Hepatocyte (in vitro differentiated cells): Measurements from ENCODE around the gene STT3B. TPM values are rescaled to one million over a fixed set of nuclear protein-coding genes. Genes with fewer than 3 reads are reported as not detected.

ENCODE experiments used
- DNase-seq: peaks from one replicate; pipeline ENCODE4 v3.0.0-alpha.2; 2016; ENCODE audit warnings: low spot score
- H2AFZ ChIP-seq: fragments of 200-600 bp; sonication (generic); 2 replicates; pipeline ENCODE4 v1.6.0; 2016; ENCODE audit warnings: antibody characterized with exemption, mild to moderate bottlenecking
- H3K27ac ChIP-seq: fragments of 200-600 bp; sonication (generic); 2 replicates; pipeline ENCODE4 v1.5.1; 2016; ENCODE audit warnings: mild to moderate bottlenecking
- H3K27me3 ChIP-seq: fragments of 200-600 bp; sonication (generic); 2 replicates; pipeline ENCODE4 v1.6.1; 2016
- H3K36me3 ChIP-seq: fragments of 200-600 bp; sonication (generic); replicated peaks from 2 replicates; pipeline ENCODE4 v1.5.1; 2016; ENCODE audit warnings: low read depth; ENCODE audit not compliant: insufficient read depth
- H3K4me1 ChIP-seq: fragments of 200-600 bp; sonication (generic); 2 replicates; pipeline ENCODE4 v1.5.1; 2016; ENCODE audit warnings: mild to moderate bottlenecking, moderate library complexity; ENCODE audit not compliant: insufficient read depth
- H3K4me2 ChIP-seq: fragments of 200-600 bp; sonication (generic); 2 replicates; pipeline ENCODE4 v1.6.0; 2016
- H3K4me3 ChIP-seq: fragments of 200-600 bp; sonication (generic); 2 replicates; pipeline ENCODE4 v1.5.1; 2016; ENCODE audit warnings: mild to moderate bottlenecking
- H3K79me2 ChIP-seq: fragments of 200-600 bp; sonication (generic); 2 replicates; pipeline ENCODE4 v1.6.0; 2017; ENCODE audit warnings: mild to moderate bottlenecking
- H3K9me2 ChIP-seq: fragments of 200-600 bp; sonication (generic); replicated peaks from 2 replicates; pipeline ENCODE4 v1.6.0; 2017; ENCODE audit warnings: mild to moderate bottlenecking; ENCODE audit not compliant: insufficient read depth
- H3K9me3 ChIP-seq: fragments of 200-600 bp; sonication (generic); 2 replicates; pipeline ENCODE4 v1.5.1; 2016; ENCODE audit warnings: low read depth, mild to moderate bottlenecking
- H4K20me1 ChIP-seq: fragments of 200-600 bp; sonication (generic); 2 replicates; pipeline ENCODE4 v1.6.0; 2016; ENCODE audit warnings: mild to moderate bottlenecking; ENCODE audit not compliant: insufficient read depth, poor library complexity, severe bottlenecking
- EZH2 ChIP-seq: fragments of 200-600 bp; sonication (generic); IDR thresholded peaks from 2 replicates; pipeline ENCODE4 v1.6.1; 2016; ENCODE audit warnings: antibody characterized with exemption, mild to moderate bottlenecking, borderline replicate concordance
- EZH2phosphoT487 ChIP-seq: fragments of 200-600 bp; sonication (generic); IDR thresholded peaks from one replicate; pipeline ENCODE4 v1.6.1; 2018; ENCODE audit warnings: antibody characterized with exemption, mild to moderate bottlenecking, low read depth, moderate library complexity; ENCODE audit not compliant: unreplicated experiment, severe bottlenecking
- WGBS: methylation state at CpG from one replicate; pipeline ENCODE4 v1.1.6; 2016; ENCODE audit warnings: low lambda C conversion rate; ENCODE audit errors: missing lambda C conversion rate; 5-methylcytosine and 5-hydroxymethylcytosine counted together
- polyA plus RNA-seq: library from polyadenylated mRNA; unstranded; fragments of >200 nt; fragmentation: Nextera tagmentation; extraction: Ambion mirVana; gene quantifications from 2 replicates; pipeline ENCODE4 v1.2.1, GENCODE V29; 2016
- total RNA-seq: library from RNA; depleted of rRNA; stranded (reverse); fragments of >200 nt; gene quantifications from 2 replicates; pipeline ENCODE4 v1.2.3, GENCODE V29; 2014
- TF ChIP-seq, protein P1 (sequence below): fragments of 200-600 bp; sonication (generic); IDR thresholded peaks from 2 replicates; pipeline ENCODE4 v1.5.1; 2016; ENCODE audit warnings: antibody characterized with exemption, mild to moderate bottlenecking; ENCODE audit not compliant: poor library complexity

Gene STT3B
- total and polyA plus RNA-seq, 2 experiments from 2014 or later: 101 to 253 TPM

DNA sequence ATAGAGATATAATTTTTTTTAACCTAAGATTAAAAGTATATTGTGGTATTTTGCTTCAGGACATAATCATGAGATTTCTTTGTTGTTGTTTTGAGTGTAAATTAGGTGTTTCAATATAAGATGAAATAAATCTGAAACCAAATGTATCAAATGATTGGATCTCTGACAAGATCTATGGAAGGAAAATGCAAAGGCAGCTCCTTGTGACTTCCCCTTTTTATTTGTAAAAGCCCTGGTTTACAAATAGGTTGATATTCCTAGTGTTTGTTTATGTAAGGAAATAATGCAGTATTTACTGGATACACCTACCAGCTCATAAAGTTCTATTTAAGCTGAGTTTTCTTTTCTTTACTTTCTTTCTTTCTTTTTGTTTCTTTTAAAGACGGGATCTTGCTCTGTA is 35.9 kb downstream of the STT3B start:
- no peaks in the 10 kb centered on the region for H3K9me2 ChIP-seq
- WGBS: 92% methylated on average over 1 of the region's 1 CpG
- no peak for TF ChIP-seq EZH2phosphoT487
- no peak for TF ChIP-seq EZH2
- TF ChIP-seq, protein P1, sequence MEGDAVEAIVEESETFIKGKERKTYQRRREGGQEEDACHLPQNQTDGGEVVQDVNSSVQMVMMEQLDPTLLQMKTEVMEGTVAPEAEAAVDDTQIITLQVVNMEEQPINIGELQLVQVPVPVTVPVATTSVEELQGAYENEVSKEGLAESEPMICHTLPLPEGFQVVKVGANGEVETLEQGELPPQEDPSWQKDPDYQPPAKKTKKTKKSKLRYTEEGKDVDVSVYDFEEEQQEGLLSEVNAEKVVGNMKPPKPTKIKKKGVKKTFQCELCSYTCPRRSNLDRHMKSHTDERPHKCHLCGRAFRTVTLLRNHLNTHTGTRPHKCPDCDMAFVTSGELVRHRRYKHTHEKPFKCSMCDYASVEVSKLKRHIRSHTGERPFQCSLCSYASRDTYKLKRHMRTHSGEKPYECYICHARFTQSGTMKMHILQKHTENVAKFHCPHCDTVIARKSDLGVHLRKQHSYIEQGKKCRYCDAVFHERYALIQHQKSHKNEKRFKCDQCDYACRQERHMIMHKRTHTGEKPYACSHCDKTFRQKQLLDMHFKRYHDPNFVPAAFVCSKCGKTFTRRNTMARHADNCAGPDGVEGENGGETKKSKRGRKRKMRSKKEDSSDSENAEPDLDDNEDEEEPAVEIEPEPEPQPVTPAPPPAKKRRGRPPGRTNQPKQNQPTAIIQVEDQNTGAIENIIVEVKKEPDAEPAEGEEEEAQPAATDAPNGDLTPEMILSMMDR: no peak
- H3K27ac ChIP-seq: no peak overlapping the region
- no peaks in the 10 kb centered on the region for H3K36me3 ChIP-seq
- no peaks in the 10 kb centered on the region for H3K27me3 ChIP-seq
- H4K20me1 ChIP-seq: peaks cover 93% of the 10 kb centered on the region
- H3K4me2 ChIP-seq: no peak overlapping the region
- no peaks in the 10 kb centered on the region for H3K9me3 ChIP-seq
- H3K4me3 ChIP-seq: no peak overlapping the region
- no peaks in the 10 kb centered on the region for H3K4me1 ChIP-seq
- no peak overlapping the region for H2AFZ ChIP-seq
- H3K79me2 ChIP-seq: peaks cover 98% of the 10 kb centered on the region
- DNase-seq: no peak

DNA sequence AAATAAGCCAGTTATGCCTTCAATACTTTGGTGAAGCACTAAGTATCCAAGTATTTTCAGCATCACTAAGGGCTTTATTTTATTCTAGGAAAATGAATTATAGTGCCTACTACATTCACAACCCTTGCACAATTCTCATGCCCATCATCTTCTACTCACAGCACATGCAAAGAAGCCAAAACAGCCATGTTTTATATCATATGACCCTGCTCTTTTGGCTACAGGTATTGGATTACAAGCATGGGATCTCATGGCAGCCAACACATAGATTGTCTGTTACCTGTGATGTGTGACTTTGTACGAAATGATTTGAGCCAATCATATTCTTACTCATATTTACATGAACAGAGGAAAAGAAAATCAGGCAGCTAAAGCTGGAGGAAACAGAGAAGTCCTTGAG is 38.6 kb downstream of the STT3B start:
- Histone ChIP-seq H3K27me3 (no peaks in the 10 kb centered on the region), H3K4me2 (no peak overlapping the region), H3K9me2 (no peaks in the 10 kb centered on the region), H3K4me3 (no peak overlapping the region), H4K20me1 (peaks cover 88% of the 10 kb centered on the region), H3K27ac (no peak overlapping the region), H3K79me2 (peaks cover 98% of the 10 kb centered on the region), H2AFZ (no peak overlapping the region), H3K4me1 (no peaks in the 10 kb centered on the region), H3K9me3 (no peaks in the 10 kb centered on the region), H3K36me3 (no peaks in the 10 kb centered on the region)
- no peak for DNase-seq
- 96% methylated on average over 1 of the region's 1 CpG for WGBS
- TF ChIP-seq EZH2: no peak
- TF ChIP-seq, protein P1: no peak

DNA sequence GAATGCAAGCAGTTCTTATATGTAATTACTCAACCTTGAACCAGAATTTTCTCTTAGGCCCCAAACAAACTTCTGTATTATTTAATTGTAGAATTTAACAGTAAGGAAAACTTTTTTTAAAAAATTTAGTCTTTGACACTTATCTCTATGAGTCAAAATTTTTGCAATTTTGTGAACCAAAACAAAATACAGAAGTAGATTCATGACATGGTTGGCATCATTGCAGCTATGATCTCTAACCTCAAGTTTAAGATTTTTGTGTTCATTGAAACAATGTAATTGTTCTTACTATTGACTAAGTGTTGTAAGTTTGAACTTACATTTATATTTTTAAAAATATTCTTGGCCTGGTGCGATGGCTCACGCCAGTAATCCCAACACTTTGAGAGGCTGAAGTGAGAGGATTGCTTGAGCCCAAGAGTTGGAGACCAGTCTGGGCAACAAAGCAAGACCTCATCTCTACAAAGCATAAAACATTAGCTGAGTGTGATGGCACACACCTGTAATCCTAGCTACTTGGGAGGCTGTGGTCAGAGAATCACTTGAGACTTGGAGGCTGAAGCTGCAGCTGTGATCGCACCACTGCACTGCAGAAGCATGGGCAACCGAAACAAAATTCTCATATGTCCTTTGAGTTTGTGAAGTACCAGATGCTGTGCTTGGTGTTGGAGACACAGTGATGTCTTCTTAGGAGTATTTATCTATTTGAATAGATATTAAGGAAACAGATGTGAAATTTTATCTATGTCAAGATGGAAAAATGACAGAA is 39.7 kb downstream of the STT3B start:
- 98% methylated on average over 4 of the region's 4 CpGs for WGBS
- TF ChIP-seq, protein P1: no peak
- TF ChIP-seq EZH2phosphoT487 (no peak), EZH2 (no peak)
- Histone ChIP-seq H3K4me2 (no peak overlapping the region), H3K4me1 (no peaks in the 10 kb centered on the region), H3K9me2 (no peaks in the 10 kb centered on the region), H3K27ac (no peak overlapping the region), H3K36me3 (no peaks in the 10 kb centered on the region), H2AFZ (no peak overlapping the region), H4K20me1 (peaks cover 86% of the 10 kb centered on the region), H3K27me3 (no peaks in the 10 kb centered on the region), H3K9me3 (no peaks in the 10 kb centered on the region), H3K4me3 (no peak overlapping the region), H3K79me2 (peaks cover 98% of the 10 kb centered on the region)
- DNase-seq: no peak
